ENCODE results near the gene DIPK1B. TPM values are rescaled to one million over a fixed set of nuclear protein-coding genes. Genes with fewer than 3 reads are reported as not detected.

DIPK1B gene
- total and polyA plus RNA-seq, 11 donors: 14.4 to 46.3 (median 19.8) TPM

- peaks cover 0 to 34% (median 15%) of the 10 kb centered on the region in 12 donors for H3K4me1 ChIP-seq
- H3K27me3 ChIP-seq: peaks cover 0 to 18% (median 3%) of the 10 kb centered on the region in 9 donors
- no peaks in the 10 kb centered on the region for H3K9me3 ChIP-seq
- H3K4me3 ChIP-seq: no peak overlapping the region
- ATAC-seq: no peak
- TF ChIP-seq, protein P1, sequence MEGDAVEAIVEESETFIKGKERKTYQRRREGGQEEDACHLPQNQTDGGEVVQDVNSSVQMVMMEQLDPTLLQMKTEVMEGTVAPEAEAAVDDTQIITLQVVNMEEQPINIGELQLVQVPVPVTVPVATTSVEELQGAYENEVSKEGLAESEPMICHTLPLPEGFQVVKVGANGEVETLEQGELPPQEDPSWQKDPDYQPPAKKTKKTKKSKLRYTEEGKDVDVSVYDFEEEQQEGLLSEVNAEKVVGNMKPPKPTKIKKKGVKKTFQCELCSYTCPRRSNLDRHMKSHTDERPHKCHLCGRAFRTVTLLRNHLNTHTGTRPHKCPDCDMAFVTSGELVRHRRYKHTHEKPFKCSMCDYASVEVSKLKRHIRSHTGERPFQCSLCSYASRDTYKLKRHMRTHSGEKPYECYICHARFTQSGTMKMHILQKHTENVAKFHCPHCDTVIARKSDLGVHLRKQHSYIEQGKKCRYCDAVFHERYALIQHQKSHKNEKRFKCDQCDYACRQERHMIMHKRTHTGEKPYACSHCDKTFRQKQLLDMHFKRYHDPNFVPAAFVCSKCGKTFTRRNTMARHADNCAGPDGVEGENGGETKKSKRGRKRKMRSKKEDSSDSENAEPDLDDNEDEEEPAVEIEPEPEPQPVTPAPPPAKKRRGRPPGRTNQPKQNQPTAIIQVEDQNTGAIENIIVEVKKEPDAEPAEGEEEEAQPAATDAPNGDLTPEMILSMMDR (IDR thresholded peaks at IDR 0.05): no peak
- TF ChIP-seq POLR2A (IDR thresholded peaks at IDR 0.05): no peak
- WGBS, 4 donors: 78 to 81% (median 79%) methylated on average over 20 of the region's 20 CpGs
- intact Hi-C loops (cut with DNase I): loop anchor here in 2 of 10 donors (10.0 kb wide), 1 partner anchor 213 kb away; the partner anchor contains the start of gene SEC16A (in 2 of the 2)
- H3K36me3 ChIP-seq: no peaks in the 10 kb centered on the region
- peak overlapping the region in 1 of 12 donors; percentile 42 for H3K27ac ChIP-seq
- no peak for DNase-seq
These were observed 14.4 kb upstream of the DIPK1B start for GRCh38 chr9:136697821-136698526.

- Histone ChIP-seq H3K27ac (no peak overlapping the region), H3K4me3 (no peak overlapping the region), H3K4me1 (peaks cover 0 to 32% (median 10%) of the 10 kb centered on the region in 12 donors), H3K36me3 (no peaks in the 10 kb centered on the region), H3K9me3 (no peaks in the 10 kb centered on the region), H3K27me3 (peaks cover 0 to 18% (median 3%) of the 10 kb centered on the region in 9 donors)
- 90 to 93% (median 92%) methylated on average over 10 to 11 of the region's 11 CpGs for WGBS, 4 donors
- TF ChIP-seq, protein P1 (IDR thresholded peaks at IDR 0.05): no peak
- TF ChIP-seq POLR2A (IDR thresholded peaks at IDR 0.05): no peak
- no peak for ATAC-seq
- DNase-seq: no peak
- intact Hi-C loops (cut with DNase I): loop anchor here in 2 of 10 donors (10.0 kb wide), 1 partner anchor 214 kb away; the partner anchor contains the start of gene SEC16A (in 2 of the 2)
These were observed 13.6 kb upstream of the DIPK1B start for GRCh38 chr9:136698635-136699246.

DNA sequence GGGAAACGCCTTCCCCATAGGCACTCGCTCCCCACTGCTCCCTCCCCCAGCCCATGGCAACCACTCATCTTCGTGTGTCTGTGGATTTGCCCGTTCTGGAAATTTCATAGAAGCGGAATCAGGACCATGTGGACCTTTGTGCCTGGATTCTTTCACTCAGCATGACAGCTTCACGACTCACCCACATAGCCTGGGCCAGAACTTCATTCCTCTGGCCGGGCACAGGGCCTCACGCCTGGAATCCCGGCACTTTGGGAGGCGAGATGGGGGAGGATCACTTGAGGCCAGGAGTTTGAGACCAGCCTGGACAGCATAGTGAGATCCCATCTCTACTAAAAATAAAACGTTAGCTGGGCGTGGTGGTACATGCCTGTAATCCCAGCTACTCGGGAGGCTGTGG lies 12.1 kb upstream of the DIPK1B start:
- H3K9me3 ChIP-seq: no peaks in the 10 kb centered on the region
- H3K4me3 ChIP-seq: no peak overlapping the region
- intact Hi-C loops (cut with DNase I): no loop called here
- TF ChIP-seq, protein P1 (IDR thresholded peaks at IDR 0.05): no peak
- TF ChIP-seq POLR2A (IDR thresholded peaks at IDR 0.05): no peak
- 62 to 83% (median 78%) methylated on average over 12 to 13 of the region's 13 CpGs for WGBS, 4 donors
- DNase-seq: no peak
- ATAC-seq: no peak
- no peak overlapping the region for H3K27ac ChIP-seq
- peaks cover 0 to 18% (median 3%) of the 10 kb centered on the region in 9 donors for H3K27me3 ChIP-seq
- H3K36me3 ChIP-seq: no peaks in the 10 kb centered on the region
- peaks cover 0 to 25% (median 2%) of the 10 kb centered on the region in 12 donors for H3K4me1 ChIP-seq
